BE2C (cell line): ENCODE data around the gene C17orf107.

Source experiments
- DNase-seq: peaks from one replicate; pipeline ENCODE4 v3.0.0-alpha.2; 2020
- H3K27me3 ChIP-seq: fragments of 250-450 bp; sonication (Bioruptor Pico); 2 replicates; pipeline ENCODE4 v1.5.1; 2020; ENCODE audit warnings: mild to moderate bottlenecking
- H3K36me3 ChIP-seq: fragments of 250-450 bp; sonication (Bioruptor Pico); 2 replicates; pipeline ENCODE4 v1.5.1; 2020; ENCODE audit warnings: mild to moderate bottlenecking
- H3K4me1 ChIP-seq: fragments of 250-450 bp; sonication (Bioruptor Pico); 2 replicates; pipeline ENCODE4 v1.5.1; 2020
- H3K4me3 ChIP-seq: 2 replicates; pipeline ENCODE4 v1.5.1; 2011; ENCODE audit warnings: low read depth, low read length
- H3K9me3 ChIP-seq: fragments of 250-450 bp; sonication (Bioruptor Pico); 2 replicates; pipeline ENCODE4 v1.5.1; 2020
- TF ChIP-seq, protein P1 (sequence below): IDR thresholded peaks from 2 replicates; pipeline ENCODE4 v1.5.1; 2012; ENCODE audit warnings: mild to moderate bottlenecking, low read depth, low read length

C17orf107 gene

DNA sequence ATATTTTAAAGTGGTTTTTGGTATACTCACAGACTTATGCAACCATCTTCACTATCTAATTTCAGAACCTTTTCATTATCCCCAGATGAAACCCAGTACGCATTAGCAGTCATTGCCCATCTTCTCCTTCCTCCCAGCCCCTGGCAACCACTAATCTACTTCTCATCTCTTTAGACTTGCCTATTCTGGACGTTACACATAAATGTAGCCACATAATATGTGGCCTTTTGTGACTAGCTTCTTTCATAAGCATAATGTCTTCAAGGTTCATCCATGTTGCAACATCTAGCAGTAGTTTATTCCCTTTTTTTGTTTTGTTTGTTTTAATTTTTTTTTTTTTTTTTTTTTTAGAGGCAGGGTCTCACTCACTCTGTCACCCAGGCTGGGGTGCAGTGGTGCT is 28.5 kb upstream of the C17orf107 start:
- DNase-seq, result no peak
- Histone ChIP-seq H3K4me3 (no peak overlapping the region), H3K27me3 (no peaks in the 10 kb centered on the region), H3K36me3 (no peaks in the 10 kb centered on the region), H3K4me1 (no peaks in the 10 kb centered on the region), H3K9me3 (no peaks in the 10 kb centered on the region)
- TF ChIP-seq, protein P1, sequence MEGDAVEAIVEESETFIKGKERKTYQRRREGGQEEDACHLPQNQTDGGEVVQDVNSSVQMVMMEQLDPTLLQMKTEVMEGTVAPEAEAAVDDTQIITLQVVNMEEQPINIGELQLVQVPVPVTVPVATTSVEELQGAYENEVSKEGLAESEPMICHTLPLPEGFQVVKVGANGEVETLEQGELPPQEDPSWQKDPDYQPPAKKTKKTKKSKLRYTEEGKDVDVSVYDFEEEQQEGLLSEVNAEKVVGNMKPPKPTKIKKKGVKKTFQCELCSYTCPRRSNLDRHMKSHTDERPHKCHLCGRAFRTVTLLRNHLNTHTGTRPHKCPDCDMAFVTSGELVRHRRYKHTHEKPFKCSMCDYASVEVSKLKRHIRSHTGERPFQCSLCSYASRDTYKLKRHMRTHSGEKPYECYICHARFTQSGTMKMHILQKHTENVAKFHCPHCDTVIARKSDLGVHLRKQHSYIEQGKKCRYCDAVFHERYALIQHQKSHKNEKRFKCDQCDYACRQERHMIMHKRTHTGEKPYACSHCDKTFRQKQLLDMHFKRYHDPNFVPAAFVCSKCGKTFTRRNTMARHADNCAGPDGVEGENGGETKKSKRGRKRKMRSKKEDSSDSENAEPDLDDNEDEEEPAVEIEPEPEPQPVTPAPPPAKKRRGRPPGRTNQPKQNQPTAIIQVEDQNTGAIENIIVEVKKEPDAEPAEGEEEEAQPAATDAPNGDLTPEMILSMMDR, result no peak

GRCh38 chr17:4872786-4873185 is 26.6 kb upstream of the C17orf107 start:
- Histone ChIP-seq H3K27me3 (no peaks in the 10 kb centered on the region), H3K9me3 (no peaks in the 10 kb centered on the region), H3K4me1 (no peaks in the 10 kb centered on the region), H3K4me3 (no peak overlapping the region), H3K36me3 (no peaks in the 10 kb centered on the region)
- DNase-seq, result no peak
- TF ChIP-seq, protein P1, result no peak

- TF ChIP-seq, protein P1, result no peak
- H3K4me1 ChIP-seq, result no peaks in the 10 kb centered on the region
- no peaks in the 10 kb centered on the region for H3K27me3 ChIP-seq
- no peaks in the 10 kb centered on the region for H3K36me3 ChIP-seq
- DNase-seq, result no peak
- no peaks in the 10 kb centered on the region for H3K9me3 ChIP-seq
- H3K4me3 ChIP-seq, result no peak overlapping the region
These were observed 22.2 kb upstream of the C17orf107 start for GRCh38 chr17:4877089-4877488.

- Histone ChIP-seq H3K9me3 (no peaks in the 10 kb centered on the region), H3K4me3 (no peak overlapping the region), H3K27me3 (no peaks in the 10 kb centered on the region), H3K4me1 (no peaks in the 10 kb centered on the region), H3K36me3 (no peaks in the 10 kb centered on the region)
- TF ChIP-seq, protein P1, result no peak
- DNase-seq, result no peak
These were observed 19.7 kb upstream of the C17orf107 start for GRCh38 chr17:4879601-4880000.

DNA sequence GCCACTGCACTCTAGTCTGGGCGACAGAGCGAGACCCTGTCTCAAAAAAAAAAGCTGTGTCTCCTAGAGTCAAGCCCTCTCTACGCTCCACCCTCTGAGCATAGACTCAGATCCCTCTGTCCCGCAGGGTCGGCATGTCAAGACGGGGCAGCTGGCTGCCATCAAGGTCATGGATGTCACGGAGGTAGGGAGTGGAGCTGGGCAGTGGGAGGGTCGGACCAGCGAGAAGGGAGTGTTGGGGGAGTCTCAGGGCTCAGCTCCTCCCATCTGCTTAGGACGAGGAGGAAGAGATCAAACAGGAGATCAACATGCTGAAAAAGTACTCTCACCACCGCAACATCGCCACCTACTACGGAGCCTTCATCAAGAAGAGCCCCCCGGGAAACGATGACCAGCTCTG is 18.5 kb upstream of the C17orf107 start:
- no peaks in the 10 kb centered on the region for H3K9me3 ChIP-seq
- no peaks in the 10 kb centered on the region for H3K4me1 ChIP-seq
- no peaks in the 10 kb centered on the region for H3K36me3 ChIP-seq
- TF ChIP-seq, protein P1, result no peak
- no peaks in the 10 kb centered on the region for H3K27me3 ChIP-seq
- no peak overlapping the region for H3K4me3 ChIP-seq
- no peak for DNase-seq

GRCh38 chr17:4881761-4882555 is 17.4 kb upstream of the C17orf107 start:
- no peaks in the 10 kb centered on the region for H3K9me3 ChIP-seq
- H3K27me3 ChIP-seq, result no peaks in the 10 kb centered on the region
- H3K4me1 ChIP-seq, result no peaks in the 10 kb centered on the region
- H3K36me3 ChIP-seq, result no peaks in the 10 kb centered on the region
- TF ChIP-seq, protein P1, result peak; percentile 70
- DNase-seq, result peak; percentile 52
- no peak overlapping the region for H3K4me3 ChIP-seq
